DMS153 treated with DMSO at 0.1 percent for 48 hours (cell line): ENCODE results near the gene XCL2.
"Not testable (repeated sequence)": the region's sequence is repeated elsewhere in the genome, so short reads cannot be mapped to it uniquely, and the experiment has no call there.

Source experiments
- DNase-seq: peaks from one replicate; lab custom pipeline; 2025; ENCODE audit not compliant: unreplicated experiment; lab: John Stamatoyannopoulos, UW

The XCL2 gene

GRCh38 chr1:168560370-168560769, 16.6 kb upstream of the XCL2 start:
- DNase-seq: no peak

GRCh38 chr1:168556647-168557046, 12.8 kb upstream of the XCL2 start:
- no peak for DNase-seq

- DNase-seq: no peak
These were observed 11.8 kb upstream of the XCL2 start for GRCh38 chr1:168555508-168556046.

- DNase-seq: no peak
These were observed 11.0 kb upstream of the XCL2 start for GRCh38 chr1:168554603-168555483.

- DNase-seq: no peak
These were observed 10.1 kb upstream of the XCL2 start for GRCh38 chr1:168553680-168554553.

GRCh38 chr1:168552961-168553360, 9.2 kb upstream of the XCL2 start:
- DNase-seq: no peak

- DNase-seq: no peak
These were observed 7.9 kb upstream of the XCL2 start for GRCh38 chr1:168551688-168552087.

- no peak for DNase-seq
These were observed 7.2 kb upstream of the XCL2 start for GRCh38 chr1:168550971-168551370.

- not testable (repeated sequence) for DNase-seq
These were observed 2.7 kb upstream of the XCL2 start for GRCh38 chr1:168546553-168546895.

GRCh38 chr1:168545678-168546552, 2.1 kb upstream of the XCL2 start:
- DNase-seq: not testable (repeated sequence)

- DNase-seq: not testable (repeated sequence)
These were observed 819 bp downstream of the XCL2 start for GRCh38 chr1:168542978-168543377.

GRCh38 chr1:168540798-168541197, 3.0 kb downstream of the XCL2 start:
- DNase-seq: not testable (repeated sequence)

- no peak for DNase-seq
These were observed 8.3 kb downstream of the XCL2 start for GRCh38 chr1:168535536-168535935.

- DNase-seq: no peak
These were observed 12.0 kb downstream of the XCL2 start for GRCh38 chr1:168531615-168532345.

GRCh38 chr1:168529518-168529917, 14.3 kb downstream of the XCL2 start:
- no peak for DNase-seq

- DNase-seq: no peak
These were observed 22.3 kb downstream of the XCL2 start for GRCh38 chr1:168521401-168522000.

- no peak for DNase-seq
These were observed 23.0 kb downstream of the XCL2 start for GRCh38 chr1:168520832-168521231.

GRCh38 chr1:168520052-168520751, 23.6 kb downstream of the XCL2 start:
- DNase-seq: no peak

- no peak for DNase-seq
These were observed 25.0 kb downstream of the XCL2 start for GRCh38 chr1:168518813-168519212.
